Smooth muscle cell (in vitro differentiated cells): ENCODE data around the gene SYNE1. TPM values are rescaled to one million over a fixed set of nuclear protein-coding genes. Genes with fewer than 3 reads are reported as not detected.

ENCODE experiments used
- DNase-seq: peaks from one replicate; lab custom pipeline; 2025; ENCODE audit not compliant: unreplicated experiment; lab: John Stamatoyannopoulos, UW
- H2AFZ ChIP-seq: fragments of 200-600 bp; sonication (generic); 2 replicates; pipeline ENCODE4 v1.6.0; 2016; ENCODE audit warnings: antibody characterized with exemption, low read depth, mild to moderate bottlenecking
- H3F3A ChIP-seq: fragments of 200-600 bp; sonication (generic); 2 replicates; pipeline ENCODE4 v1.6.0; 2017; ENCODE audit warnings: antibody characterized with exemption, low read depth
- H3K27ac ChIP-seq: fragments of 200-600 bp; sonication (generic); 2 replicates; pipeline ENCODE4 v1.5.1; 2016; ENCODE audit warnings: low read depth, mild to moderate bottlenecking
- H3K27me3 ChIP-seq: fragments of 200-600 bp; sonication (generic); 2 replicates; pipeline ENCODE4 v1.6.1; 2016; ENCODE audit warnings: low read depth, mild to moderate bottlenecking
- H3K36me3 ChIP-seq: fragments of 200-600 bp; sonication (generic); 2 replicates; pipeline ENCODE4 v1.5.1; 2016; ENCODE audit warnings: low read depth
- H3K4me1 ChIP-seq: fragments of 200-600 bp; sonication (generic); 2 replicates; pipeline ENCODE4 v1.5.1; 2016; ENCODE audit warnings: low read depth
- H3K4me2 ChIP-seq: fragments of 200-600 bp; sonication (generic); 2 replicates; pipeline ENCODE4 v1.6.0; 2016; ENCODE audit warnings: mild to moderate bottlenecking
- H3K4me3 ChIP-seq: fragments of 200-600 bp; sonication (generic); 2 replicates; pipeline ENCODE4 v1.5.1; 2016; ENCODE audit warnings: mild to moderate bottlenecking
- H3K79me2 ChIP-seq: fragments of 200-600 bp; sonication (generic); 2 replicates; pipeline ENCODE4 v1.6.0; 2016; ENCODE audit warnings: low read depth, mild to moderate bottlenecking
- H3K9ac ChIP-seq: fragments of 200-600 bp; sonication (generic); 2 replicates; pipeline ENCODE4 v1.6.0; 2016; ENCODE audit warnings: low read depth
- H3K9me3 ChIP-seq: fragments of 200-600 bp; sonication (generic); replicated peaks from 2 replicates; pipeline ENCODE4 v1.5.1; 2016; ENCODE audit warnings: low read depth
- H4K20me1 ChIP-seq: fragments of 200-600 bp; sonication (generic); 2 replicates; pipeline ENCODE4 v1.6.0; 2016; ENCODE audit warnings: low read depth
- CTCF ChIP-seq: fragments of 200-600 bp; sonication (generic); IDR thresholded peaks from 2 replicates; pipeline ENCODE4 v1.5.1; 2017; ENCODE audit warnings: borderline replicate concordance, mild to moderate bottlenecking, antibody characterized with exemption; ENCODE audit not compliant: insufficient read depth, poor library complexity, severe bottlenecking
- WGBS: methylation state at CpG from one replicate; pipeline ENCODE4 v1.1.7; 2016; ENCODE audit warnings: low lambda C conversion rate; 5-methylcytosine and 5-hydroxymethylcytosine counted together
- polyA plus RNA-seq: library from polyadenylated mRNA; unstranded; fragments of >200 nt; fragmentation: Nextera tagmentation; extraction: Ambion mirVana; gene quantifications from 2 replicates; pipeline ENCODE4 v1.2.1, GENCODE V29; 2016
- total RNA-seq: library from RNA; depleted of rRNA; stranded (reverse); fragments of >200 nt; gene quantifications from 2 replicates; pipeline ENCODE4 v1.2.3, GENCODE V29; 2014

Gene SYNE1
- total and polyA plus RNA-seq, 2 experiments from 2014 or later, result 18.2 to 56.2 TPM

DNA sequence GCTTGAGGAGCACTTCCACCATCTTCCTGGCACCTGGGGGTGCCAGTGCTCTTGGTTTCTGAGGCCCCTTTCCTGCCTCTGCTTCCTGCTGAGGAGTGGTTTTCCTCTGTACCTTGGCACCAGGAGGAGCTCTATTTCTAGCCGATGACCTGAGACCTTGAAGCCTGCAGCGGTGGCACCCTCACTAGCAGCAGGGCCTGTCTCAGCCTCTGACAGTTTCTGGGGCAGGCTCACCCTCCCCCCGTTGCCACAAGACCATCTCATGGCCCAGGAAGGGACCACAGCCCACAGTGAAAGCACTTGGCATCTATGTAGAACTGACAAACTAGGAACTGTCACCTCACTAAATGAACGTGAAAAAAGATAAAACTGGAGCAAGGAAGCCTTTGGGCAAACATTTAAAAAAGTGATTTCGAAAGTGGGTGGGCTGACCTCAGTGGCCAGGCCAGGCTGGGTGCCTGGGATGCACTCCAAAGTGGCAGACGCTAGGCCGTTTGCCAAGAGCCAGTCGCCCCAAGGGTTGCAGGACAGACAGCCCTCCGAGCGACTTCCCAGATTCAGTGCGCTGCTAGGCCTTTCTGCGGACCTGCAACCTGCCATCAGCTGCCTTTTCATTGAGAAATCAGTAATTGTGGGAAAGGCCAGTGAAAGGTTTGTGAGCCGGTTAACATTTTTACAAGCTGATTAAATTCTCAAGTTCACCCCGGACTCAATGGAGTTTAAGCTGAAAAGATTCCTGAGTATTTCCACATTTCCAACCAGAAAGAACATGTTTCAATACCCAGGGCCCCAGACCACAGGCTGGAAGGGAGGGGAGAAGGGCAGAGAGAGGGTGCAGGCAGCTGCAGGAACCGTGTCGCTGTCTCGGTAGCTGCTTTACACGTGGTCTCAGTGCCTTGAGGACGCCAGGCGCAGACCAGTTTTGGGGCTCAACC is 526.0 kb downstream of the SYNE1 start:
- Histone ChIP-seq H3F3A (no peaks in the 10 kb centered on the region), H2AFZ (no peak overlapping the region), H3K79me2 (no peaks in the 10 kb centered on the region), H3K4me2 (peak overlapping the region; percentile 48), H3K27me3 (no peaks in the 10 kb centered on the region), H3K4me1 (peaks cover 4% of the 10 kb centered on the region), H3K36me3 (no peaks in the 10 kb centered on the region), H3K9me3 (no peaks in the 10 kb centered on the region), H3K4me3 (no peak overlapping the region), H3K9ac (no peak overlapping the region), H4K20me1 (no peaks in the 10 kb centered on the region), H3K27ac (no peak overlapping the region)
- no peak for TF ChIP-seq CTCF
- 48% methylated on average over 20 of the region's 20 CpGs for WGBS
- no peak for DNase-seq

GRCh38 chr6:152107973-152108372 is 529.2 kb downstream of the SYNE1 start:
- peaks cover 4% of the 10 kb centered on the region for H3K4me1 ChIP-seq
- no peak for TF ChIP-seq CTCF
- no peaks in the 10 kb centered on the region for H3K9me3 ChIP-seq
- 84% methylated on average over 4 of the region's 4 CpGs for WGBS
- DNase-seq, result no peak
- no peaks in the 10 kb centered on the region for H3K27me3 ChIP-seq
- no peak overlapping the region for H2AFZ ChIP-seq
- no peak overlapping the region for H3K4me3 ChIP-seq
- no peaks in the 10 kb centered on the region for H3K36me3 ChIP-seq
- H3K4me2 ChIP-seq, result no peak overlapping the region
- no peaks in the 10 kb centered on the region for H3K79me2 ChIP-seq
- no peak overlapping the region for H3K9ac ChIP-seq
- H3F3A ChIP-seq, result no peaks in the 10 kb centered on the region
- H3K27ac ChIP-seq, result no peak overlapping the region
- no peaks in the 10 kb centered on the region for H4K20me1 ChIP-seq

DNA sequence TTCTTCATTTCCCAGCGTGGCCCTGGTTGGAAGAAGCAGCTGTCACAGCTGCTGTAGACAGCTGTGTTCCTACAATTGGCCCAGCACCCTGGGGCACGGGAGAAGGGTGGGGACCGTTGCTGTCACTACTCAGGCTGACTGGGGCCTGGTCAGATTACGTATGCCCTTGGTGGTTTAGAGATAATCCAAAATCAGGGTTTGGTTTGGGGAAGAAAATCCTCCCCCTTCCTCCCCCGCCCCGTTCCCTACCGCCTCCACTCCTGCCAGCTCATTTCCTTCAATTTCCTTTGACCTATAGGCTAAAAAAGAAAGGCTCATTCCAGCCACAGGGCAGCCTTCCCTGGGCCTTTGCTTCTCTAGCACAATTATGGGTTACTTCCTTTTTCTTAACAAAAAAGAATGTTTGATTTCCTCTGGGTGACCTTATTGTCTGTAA is 537.0 kb downstream of the SYNE1 start:
- peaks cover 15% of the 10 kb centered on the region for H3K4me1 ChIP-seq
- peaks cover 11% of the 10 kb centered on the region for H3F3A ChIP-seq
- peak overlapping the region; percentile 9 for H3K4me2 ChIP-seq
- 17% methylated on average over 7 of the region's 7 CpGs for WGBS
- no peaks in the 10 kb centered on the region for H3K36me3 ChIP-seq
- H3K9me3 ChIP-seq, result no peaks in the 10 kb centered on the region
- no peak for DNase-seq
- peak overlapping the region; percentile 32 for H2AFZ ChIP-seq
- peak overlapping the region; percentile 63 for H3K27ac ChIP-seq
- H3K4me3 ChIP-seq, result no peak overlapping the region
- no peaks in the 10 kb centered on the region for H3K79me2 ChIP-seq
- no peaks in the 10 kb centered on the region for H3K27me3 ChIP-seq
- no peak overlapping the region for H3K9ac ChIP-seq
- no peaks in the 10 kb centered on the region for H4K20me1 ChIP-seq
- no peak for TF ChIP-seq CTCF
